Hepatocyte (in vitro differentiated cells): Measurements from ENCODE around the gene DEFB132.

ENCODE experiments used
- EZH2 ChIP-seq: fragments of 200-600 bp; sonication (generic); IDR thresholded peaks from 2 replicates; pipeline ENCODE4 v1.6.1; 2016; ENCODE audit warnings: antibody characterized with exemption, mild to moderate bottlenecking, borderline replicate concordance
- EZH2phosphoT487 ChIP-seq: fragments of 200-600 bp; sonication (generic); IDR thresholded peaks from one replicate; pipeline ENCODE4 v1.6.1; 2018; ENCODE audit warnings: antibody characterized with exemption, mild to moderate bottlenecking, low read depth, moderate library complexity; ENCODE audit not compliant: unreplicated experiment, severe bottlenecking
- TF ChIP-seq, protein P1 (sequence below): fragments of 200-600 bp; sonication (generic); IDR thresholded peaks from 2 replicates; pipeline ENCODE4 v1.5.1; 2016; ENCODE audit warnings: antibody characterized with exemption, mild to moderate bottlenecking; ENCODE audit not compliant: poor library complexity

DNA sequence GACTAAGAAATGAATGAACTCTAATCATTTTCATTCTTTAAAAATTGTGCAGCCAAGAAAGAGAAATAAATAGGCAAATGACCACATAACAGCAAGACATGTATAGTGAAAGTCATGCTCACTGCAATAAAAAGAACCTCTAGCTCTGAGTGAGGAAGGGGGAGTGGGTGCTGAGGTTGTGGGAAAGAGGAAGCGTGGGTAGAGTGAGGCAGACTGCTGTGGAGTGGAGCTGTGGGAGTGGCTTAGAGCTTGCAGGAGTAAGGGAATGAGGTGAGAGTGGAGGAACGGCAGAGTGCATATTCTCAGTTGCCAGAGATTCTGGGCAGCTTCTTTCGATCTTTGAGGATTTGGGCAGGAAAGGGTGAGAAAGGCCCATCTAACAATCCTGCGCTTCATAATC, 20.0 kb upstream of the DEFB132 start:
- TF ChIP-seq, protein P1, sequence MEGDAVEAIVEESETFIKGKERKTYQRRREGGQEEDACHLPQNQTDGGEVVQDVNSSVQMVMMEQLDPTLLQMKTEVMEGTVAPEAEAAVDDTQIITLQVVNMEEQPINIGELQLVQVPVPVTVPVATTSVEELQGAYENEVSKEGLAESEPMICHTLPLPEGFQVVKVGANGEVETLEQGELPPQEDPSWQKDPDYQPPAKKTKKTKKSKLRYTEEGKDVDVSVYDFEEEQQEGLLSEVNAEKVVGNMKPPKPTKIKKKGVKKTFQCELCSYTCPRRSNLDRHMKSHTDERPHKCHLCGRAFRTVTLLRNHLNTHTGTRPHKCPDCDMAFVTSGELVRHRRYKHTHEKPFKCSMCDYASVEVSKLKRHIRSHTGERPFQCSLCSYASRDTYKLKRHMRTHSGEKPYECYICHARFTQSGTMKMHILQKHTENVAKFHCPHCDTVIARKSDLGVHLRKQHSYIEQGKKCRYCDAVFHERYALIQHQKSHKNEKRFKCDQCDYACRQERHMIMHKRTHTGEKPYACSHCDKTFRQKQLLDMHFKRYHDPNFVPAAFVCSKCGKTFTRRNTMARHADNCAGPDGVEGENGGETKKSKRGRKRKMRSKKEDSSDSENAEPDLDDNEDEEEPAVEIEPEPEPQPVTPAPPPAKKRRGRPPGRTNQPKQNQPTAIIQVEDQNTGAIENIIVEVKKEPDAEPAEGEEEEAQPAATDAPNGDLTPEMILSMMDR: no peak
- TF ChIP-seq EZH2phosphoT487 (no peak), EZH2 (no peak)
